SK-N-SH treated with all-trans-retinoic acid at 6 μM for 48 hours (cell line): ENCODE results near the gene HSPA9.

Experiments used
- PATZ1 ChIP-seq: fragments of 250-450 bp; sonication (Bioruptor Pico); IDR thresholded peaks from 2 replicates; pipeline ENCODE4 v1.8.0; 2020; ENCODE audit warnings: mild to moderate bottlenecking, moderate library complexity, borderline replicate concordance
- RARB ChIP-seq: fragments of 250-450 bp; sonication (Bioruptor Pico); IDR thresholded peaks from 2 replicates; pipeline ENCODE4 v1.8.0; 2021; ENCODE audit warnings: mild to moderate bottlenecking, moderate library complexity

DNA sequence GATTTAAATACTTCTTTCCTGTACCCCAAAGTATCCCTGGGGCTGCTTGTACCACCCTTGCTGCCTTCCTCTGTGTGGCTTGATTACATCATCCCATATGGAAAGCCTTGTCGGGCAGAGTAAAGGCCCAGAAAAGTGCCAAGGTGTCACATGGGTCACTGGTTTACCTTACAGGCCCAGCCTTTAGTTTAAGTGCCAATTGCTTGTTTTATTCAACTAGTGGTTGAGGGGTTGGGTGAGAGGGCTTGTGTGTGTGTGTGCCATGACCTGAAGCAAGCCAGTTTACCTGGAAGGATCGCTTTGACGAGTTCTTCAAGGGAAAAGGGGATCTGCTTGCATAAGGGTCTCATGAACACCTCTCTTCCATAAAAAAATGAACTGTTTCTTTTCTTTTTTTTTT, 7.8 kb upstream of the HSPA9 start:
- TF ChIP-seq PATZ1, result no peak
- no peak for TF ChIP-seq RARB
